ENCODE data around the gene COL19A1.

GRCh38 chr6:69868961-69869360 is 2.6 kb downstream of the COL19A1 start:
- TF ChIP-seq POLR2AphosphoS5 (IDR thresholded peaks at IDR 0.05; ENCODE audit: borderline replicate concordance, low read depth, low read length): no peak
- TF ChIP-seq FOXP2 (optimal IDR thresholded peaks at IDR 0.05; ENCODE audit: control extremely low read depth, extremely low read length, insufficient read depth): no peak
